ENCODE data around the gene C17orf100.
"Not testable (repeated sequence)": the region's sequence is repeated elsewhere in the genome, so short reads cannot be mapped to it uniquely, and the experiment has no call there.

C17orf100 gene

DNA sequence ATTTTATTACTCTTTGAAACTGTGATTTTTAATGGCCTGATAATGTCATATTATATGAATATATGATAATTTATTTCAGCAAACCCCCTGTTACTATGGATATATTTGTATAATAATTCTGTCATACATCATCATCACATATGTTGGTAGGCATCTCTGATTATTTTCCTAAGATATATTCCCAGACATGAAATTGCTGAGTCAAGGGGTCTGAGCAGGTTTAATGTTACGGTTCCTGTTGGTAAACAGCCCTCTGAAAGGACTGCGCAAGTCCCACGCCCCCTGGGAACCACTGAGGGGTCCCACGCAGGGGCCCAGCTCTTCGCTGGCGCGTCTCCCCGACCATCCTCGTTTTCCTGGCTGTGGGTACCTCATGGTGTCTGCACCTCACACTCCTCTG is 37.4 kb downstream of the C17orf100 start:
- no peak for DNase-seq (ENCODE audit: low read depth in 1 of 2, low spot score in 1 of 2)

DNA sequence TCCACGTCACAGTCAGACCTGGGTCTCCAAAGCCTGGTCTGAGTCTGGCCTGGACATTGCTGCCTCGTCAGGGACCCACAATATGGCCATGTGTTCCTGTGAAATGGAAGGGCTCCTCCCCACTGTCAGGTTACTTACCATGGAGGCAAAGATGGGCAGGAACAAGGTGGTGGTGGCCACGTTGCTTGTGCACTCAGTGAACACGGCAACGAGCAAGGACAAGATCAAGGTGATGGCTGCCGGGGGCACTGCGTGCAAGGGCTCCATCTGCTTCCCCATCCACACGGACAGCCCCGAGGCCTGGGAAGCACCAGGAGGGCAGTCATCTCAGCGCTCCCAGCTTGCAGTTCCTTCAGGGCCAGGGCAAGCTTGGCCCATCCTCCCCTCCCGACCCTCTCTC is 39.1 kb downstream of the C17orf100 start:
- no peak for DNase-seq (ENCODE audit: low read depth in 1 of 2, low spot score in 1 of 2)

DNA sequence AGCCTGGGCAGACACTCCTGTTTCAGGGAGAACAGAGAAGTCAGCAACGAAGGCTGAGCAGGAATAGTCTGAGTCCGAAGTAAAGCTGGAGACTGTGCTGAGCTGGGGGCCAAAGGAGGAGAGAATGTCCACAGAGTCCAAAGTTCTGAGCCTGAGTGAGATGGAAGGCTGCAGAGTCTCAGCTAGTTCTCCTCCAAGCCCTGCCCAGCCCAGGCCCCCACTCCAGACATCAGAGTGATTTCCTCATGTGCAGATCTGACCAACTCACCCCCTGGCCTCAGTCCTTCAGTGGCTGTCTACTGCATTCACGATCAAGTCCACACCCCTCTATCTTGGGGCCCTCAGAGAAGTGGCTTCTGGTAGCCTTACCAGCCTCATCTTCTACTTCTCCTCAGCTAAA is 40.0 kb downstream of the C17orf100 start:
- DNase-seq (ENCODE audit: low read depth in 1 of 2, low spot score in 1 of 2) = no peak

DNA sequence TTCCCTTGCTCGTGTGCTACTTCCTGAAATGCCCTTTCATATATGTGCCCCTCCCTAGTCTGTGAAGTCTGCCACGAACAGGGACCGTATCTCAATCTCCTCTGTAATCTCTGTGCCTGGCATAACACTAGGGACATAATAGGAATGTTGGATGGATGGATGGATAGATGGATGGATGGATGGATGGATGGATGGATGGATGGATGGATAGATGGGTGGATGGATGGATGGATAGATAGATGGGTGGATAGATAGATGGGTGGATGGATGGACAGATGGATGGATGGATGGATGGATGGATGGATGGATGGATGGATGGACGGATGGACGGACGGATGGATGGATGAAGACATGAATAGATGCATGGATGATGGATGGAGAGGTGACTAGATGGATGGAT is 40.4 kb downstream of the C17orf100 start:
- DNase-seq (ENCODE audit: low read depth in 1 of 2, low spot score in 1 of 2) = not testable (repeated sequence)

DNA sequence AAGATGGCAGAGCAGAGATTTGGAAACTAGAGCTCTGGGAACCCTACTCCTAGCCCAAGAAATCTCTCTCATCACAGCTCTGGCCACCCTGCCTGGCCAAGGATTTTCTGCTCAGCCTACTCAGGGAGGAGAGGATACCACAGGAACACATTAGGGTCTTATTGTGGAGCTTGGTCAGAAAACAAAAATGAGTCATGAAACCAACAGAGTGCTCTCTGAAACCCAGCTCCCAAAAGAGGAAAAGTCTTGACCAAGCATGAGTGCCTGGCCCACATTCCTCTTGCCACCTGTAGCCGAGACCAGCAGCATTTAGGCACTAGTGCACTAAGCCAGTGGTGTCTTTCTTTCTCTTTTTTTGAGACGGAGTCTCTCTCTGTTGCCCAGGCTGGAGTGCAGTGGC is 43.5 kb downstream of the C17orf100 start:
- no peak for DNase-seq (ENCODE audit: low read depth in 1 of 2, low spot score in 1 of 2)

DNA sequence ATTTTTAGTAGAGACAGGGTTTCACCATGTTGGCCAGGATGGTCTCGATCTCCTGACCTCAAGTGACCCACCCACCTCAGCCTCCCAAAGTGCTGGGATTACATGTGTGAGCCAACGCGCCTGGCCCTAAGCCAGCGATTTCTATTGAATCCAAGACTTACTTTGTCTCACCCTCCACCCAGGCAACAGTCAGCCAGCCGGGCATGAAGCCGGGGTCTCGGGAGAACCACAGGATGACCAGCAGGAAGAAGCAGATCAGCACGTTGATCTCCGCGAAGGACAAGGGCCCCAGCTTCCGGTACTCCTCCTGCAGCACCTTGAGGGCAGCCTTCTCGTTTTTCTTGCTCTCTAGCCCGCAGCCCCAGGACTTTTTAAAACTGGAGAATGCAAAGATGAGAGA is 44.0 kb downstream of the C17orf100 start:
- DNase-seq (ENCODE audit: low read depth in 1 of 2, low spot score in 1 of 2) = no peak

DNA sequence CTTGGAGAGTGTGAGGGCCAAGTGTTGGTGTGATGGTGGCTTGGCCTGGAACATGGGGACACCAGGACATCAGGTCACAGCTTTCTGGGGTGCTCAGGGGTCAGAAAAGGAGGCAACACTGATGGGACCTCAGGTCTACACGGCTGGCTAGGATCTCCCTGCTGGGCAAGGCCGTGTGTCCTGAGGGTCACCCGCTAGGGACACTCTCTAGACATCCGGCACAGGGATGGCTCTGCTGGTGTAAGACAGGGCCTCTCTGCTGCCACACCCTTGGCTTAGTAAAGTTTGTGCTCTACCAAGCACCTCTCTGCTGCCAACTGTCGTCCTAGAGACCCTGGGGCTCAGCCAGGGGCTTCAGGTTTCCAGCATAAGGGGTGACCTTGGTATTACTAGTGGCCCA is 45.3 kb downstream of the C17orf100 start:
- DNase-seq (ENCODE audit: low read depth in 1 of 2, low spot score in 1 of 2) = no peak

DNA sequence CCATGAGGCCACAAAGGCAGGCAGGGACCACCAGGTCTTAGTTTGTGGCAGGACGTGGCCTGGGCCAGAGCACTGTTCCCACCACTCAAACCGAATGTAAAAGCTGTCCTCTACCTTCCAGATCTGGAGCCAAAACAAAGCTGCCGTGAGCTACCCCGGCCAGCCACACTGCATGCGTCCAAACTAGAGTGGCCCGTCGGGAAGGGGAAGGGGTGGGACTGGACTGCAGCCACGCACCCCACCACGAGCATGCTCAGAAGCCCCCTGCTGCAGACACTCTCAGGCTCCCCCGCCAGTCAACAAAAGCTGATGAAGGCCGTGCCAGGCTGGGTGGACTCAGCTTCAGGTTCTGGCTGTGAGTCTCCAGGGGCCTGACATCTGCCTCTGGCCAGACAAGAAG is 46.4 kb downstream of the C17orf100 start:
- DNase-seq (ENCODE audit: low read depth in 1 of 2, low spot score in 1 of 2) = no peak

DNA sequence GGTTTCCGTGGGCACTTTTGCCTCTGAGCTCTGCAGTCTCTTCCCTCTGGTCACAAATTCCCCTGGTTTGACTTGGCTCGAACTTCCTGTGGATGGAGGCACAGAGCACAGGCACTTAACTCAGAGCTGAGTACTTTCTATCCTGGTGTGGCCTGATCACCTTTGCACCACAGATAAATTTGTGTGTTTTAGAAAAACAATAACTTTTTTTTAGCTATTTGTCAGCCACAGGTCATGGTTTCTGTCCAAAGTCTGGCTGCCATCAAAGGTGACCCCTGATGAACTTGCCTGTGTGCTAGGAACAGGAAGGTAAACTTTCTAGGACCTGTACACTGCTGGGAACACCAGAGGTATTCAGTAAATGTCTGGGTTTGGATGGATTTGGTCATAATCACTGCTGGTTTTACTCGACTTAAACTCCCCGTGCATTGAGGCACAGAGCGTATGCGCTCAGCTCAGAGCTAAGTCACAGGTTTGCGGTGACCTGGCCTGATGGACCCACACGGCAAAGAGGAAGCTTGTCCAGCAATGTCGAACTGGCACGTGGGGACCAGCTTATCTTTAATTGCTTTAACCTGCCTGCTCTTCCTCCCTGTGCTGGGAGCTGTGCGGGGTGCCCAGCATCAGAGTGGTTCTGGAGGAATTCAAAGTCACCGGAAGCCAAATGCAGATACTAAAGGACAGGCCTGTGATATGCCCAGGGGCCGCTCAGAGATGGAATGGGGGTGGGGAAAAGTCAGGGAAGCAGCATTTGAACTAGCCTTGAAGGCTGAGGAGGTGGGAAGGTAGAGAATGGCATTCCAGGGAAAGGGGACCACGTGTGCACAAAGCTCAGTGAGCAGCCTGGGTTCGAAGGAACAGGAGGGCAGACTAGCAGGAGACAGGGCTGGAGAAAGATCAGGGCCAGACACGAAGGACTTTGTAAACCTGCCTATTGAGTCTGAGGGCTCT is 48.7 kb downstream of the C17orf100 start:
- DNase-seq (ENCODE audit: low read depth in 1 of 2, low spot score in 1 of 2) = no peak

DNA sequence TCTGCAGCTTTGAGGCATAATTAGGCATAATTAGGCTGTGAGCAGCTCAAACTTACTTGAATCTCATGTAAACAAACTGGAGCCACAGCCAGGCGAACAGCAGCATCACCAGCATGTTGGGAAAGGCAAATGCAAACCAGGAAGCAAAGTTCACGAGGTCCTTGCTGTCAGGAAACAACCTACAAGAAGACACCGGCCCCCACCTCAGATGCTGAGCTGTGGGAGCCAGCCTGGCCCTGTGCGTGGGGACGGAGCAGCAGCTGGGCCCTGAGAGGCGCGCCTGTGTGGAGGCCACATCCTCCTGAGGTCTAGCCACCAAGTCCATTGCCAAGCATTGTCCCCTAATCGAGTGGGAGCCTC is 49.4 kb downstream of the C17orf100 start:
- no peak for DNase-seq (ENCODE audit: low read depth in 1 of 2, low spot score in 1 of 2)

DNA sequence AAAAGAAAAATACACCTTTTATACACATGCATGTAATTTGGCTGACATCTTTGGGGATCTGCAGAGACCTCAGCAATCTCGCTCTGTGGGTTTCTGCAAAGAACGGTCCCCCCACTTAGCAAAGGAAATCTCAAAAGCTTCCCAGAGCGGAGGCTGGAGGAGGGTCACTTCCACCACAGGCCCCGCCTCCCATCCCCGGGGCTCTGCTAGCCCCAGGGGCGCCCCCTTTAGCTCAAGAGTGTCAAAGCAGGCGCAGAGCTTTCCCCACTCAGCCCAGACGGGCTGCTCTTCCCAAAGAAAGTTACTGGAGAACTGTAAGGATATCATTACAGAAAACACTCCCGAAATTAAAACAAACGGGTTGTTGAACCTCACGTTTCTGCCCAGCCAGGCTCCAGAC is 50.2 kb downstream of the C17orf100 start:
- DNase-seq (ENCODE audit: low read depth in 1 of 2, low spot score in 1 of 2) = no peak

DNA sequence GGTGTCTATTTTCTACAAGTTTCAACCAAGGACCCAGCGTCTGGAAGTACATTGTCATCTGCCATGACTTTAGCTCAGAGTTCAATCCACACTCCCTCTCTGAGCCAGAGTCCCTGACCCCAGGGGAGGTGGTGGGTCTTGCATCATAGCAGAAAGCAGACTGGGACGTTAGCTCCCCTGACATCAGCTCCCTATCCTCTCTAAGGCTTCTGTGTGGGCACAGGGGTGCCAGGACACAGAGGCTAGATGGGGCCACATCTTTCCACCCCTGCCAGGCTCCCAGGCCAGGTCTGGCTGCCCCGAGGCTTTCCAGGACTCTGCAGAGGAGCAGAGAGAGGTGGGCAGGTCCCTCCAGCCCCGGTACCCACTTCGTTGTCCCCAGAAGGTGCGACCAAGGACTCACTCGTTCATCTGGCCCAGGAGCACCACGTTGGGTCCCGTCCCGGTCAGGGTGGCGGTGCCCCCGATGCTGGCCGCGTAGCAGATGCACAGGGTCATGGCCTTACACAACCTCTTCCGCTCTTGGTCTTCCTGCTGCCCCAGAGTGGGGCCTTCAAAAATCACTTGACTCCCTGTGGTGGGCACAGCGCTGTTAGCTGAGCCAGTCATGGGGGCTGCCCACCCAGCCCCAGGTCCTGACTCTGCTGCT is 51.1 kb downstream of the C17orf100 start:
- DNase-seq (ENCODE audit: low read depth in 1 of 2, low spot score in 1 of 2) = no peak
